Neural cell (in vitro differentiated cells): ENCODE results near the gene TGFBR3.

Experiments
- MXI1 ChIP-seq: fragments of 450-650 bp; conservative IDR thresholded peaks from 2 replicates; pipeline ENCODE4 v1.6.1; 2014; ENCODE audit warnings: antibody characterized with exemption, mild to moderate bottlenecking; ENCODE audit not compliant: poor library complexity, severe bottlenecking
- TF ChIP-seq, protein P1 (sequence below): fragments of 450-650 bp; IDR thresholded peaks from 2 replicates; pipeline ENCODE4 v1.5.1; 2014; ENCODE audit warnings: antibody characterized with exemption, mild to moderate bottlenecking, moderate library complexity; ENCODE audit not compliant: poor library complexity, severe bottlenecking

DNA sequence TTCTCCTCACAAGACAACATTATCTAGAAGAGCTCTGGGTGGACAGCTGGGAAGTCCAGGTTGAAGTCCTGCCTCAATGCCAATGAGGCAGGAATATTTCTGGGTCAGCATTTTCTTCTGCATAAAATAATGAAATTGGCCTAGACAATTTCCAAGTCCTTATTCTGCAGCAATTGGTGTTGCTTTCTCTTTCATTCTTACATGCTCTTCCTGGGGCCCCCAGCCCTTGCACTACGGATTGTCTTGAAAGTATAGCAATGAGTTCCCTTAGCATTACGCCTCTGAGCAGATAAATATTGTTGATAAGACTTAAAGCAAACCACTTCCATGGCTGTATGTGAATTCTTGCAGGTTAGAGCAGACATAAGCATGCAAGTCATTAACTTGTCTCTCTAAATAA lies 188.5 kb downstream of the TGFBR3 start:
- TF ChIP-seq, protein P1, sequence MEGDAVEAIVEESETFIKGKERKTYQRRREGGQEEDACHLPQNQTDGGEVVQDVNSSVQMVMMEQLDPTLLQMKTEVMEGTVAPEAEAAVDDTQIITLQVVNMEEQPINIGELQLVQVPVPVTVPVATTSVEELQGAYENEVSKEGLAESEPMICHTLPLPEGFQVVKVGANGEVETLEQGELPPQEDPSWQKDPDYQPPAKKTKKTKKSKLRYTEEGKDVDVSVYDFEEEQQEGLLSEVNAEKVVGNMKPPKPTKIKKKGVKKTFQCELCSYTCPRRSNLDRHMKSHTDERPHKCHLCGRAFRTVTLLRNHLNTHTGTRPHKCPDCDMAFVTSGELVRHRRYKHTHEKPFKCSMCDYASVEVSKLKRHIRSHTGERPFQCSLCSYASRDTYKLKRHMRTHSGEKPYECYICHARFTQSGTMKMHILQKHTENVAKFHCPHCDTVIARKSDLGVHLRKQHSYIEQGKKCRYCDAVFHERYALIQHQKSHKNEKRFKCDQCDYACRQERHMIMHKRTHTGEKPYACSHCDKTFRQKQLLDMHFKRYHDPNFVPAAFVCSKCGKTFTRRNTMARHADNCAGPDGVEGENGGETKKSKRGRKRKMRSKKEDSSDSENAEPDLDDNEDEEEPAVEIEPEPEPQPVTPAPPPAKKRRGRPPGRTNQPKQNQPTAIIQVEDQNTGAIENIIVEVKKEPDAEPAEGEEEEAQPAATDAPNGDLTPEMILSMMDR: no peak
- TF ChIP-seq MXI1: no peak
